GM21723 (cell line): ENCODE results near the gene POLR1E.
"Not testable (repeated sequence)": the region's sequence is repeated elsewhere in the genome, so short reads cannot be mapped to it uniquely, and the experiment has no call there.

ENCODE experiments used
- ATAC-seq: cut with Tn5 transposase; IDR thresholded peaks from one replicate; pipeline ENCODE4 v1.9.1; 2021; ENCODE audit warnings: mild to moderate bottlenecking, moderate library complexity; ENCODE audit not compliant: unreplicated experiment

The POLR1E gene

DNA sequence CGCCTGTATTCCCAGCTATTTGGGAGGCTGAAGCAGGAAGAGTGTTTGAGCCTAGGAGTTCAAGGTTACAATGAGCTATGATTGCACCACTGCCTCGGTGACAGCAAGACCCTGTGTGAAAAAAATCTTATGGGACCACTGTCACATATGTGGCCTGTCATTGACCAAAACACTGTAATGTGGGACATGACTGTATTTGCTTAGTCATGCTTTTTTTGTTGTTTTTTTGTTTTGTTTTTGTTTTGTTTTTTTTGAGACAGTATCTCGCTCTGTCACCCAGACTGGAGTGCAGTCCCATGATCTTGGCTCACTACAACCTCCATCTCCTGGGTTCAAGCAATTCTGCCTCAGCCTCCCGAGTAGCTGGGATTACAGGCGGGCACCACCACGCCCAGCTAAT, 13.5 kb downstream of the POLR1E start:
- ATAC-seq, result no peak

DNA sequence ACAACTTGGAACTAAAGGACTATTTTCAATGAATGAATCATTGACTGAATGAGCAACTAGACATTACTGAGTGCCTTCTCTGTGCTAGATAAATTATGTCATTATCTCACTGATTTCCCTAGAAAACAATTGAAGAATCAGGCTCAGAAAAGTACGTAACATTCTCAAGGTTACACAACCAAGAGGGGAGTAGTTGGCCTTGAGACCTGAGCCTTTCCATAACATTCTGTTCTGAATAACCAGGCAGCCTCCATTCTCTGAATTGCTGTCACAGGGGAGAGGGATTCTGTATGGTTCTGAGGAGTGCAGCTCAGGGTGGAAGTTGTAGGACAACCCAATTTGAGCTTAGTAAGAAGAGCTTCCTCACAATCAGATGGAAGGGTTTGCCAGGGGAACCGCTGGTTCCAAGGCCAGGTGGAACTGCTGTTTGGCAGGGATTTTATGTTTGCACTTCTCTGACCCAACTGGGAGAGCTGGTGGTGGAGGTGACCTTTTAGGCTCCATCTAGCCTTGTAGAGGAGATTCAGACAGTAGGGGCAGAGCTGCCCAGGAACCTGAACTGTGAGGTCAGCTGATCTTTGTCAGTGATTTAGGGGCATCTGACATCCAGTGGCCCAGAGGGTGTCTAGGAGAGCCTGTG, 16.3 kb downstream of the POLR1E start:
- no peak for ATAC-seq

DNA sequence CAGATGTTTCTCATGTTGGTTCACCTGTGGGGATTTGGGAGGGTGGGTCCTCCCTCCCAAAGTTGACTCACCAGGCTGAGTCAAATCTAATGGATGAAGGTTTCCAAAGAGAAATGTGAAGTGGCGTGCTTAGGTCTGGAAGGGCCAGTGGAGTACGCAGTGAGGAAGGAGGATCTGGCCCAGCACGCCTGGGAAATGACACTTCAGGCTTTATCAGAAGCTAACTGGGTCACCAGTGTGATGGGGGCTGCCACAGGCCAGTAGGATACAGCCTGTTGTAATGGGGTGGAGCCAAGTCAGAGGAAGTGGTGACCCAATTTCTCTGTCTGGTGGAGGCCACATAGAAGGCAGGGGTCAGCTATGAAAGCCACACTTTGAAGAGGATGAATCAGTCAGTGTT, 18.0 kb downstream of the POLR1E start:
- no peak for ATAC-seq

DNA sequence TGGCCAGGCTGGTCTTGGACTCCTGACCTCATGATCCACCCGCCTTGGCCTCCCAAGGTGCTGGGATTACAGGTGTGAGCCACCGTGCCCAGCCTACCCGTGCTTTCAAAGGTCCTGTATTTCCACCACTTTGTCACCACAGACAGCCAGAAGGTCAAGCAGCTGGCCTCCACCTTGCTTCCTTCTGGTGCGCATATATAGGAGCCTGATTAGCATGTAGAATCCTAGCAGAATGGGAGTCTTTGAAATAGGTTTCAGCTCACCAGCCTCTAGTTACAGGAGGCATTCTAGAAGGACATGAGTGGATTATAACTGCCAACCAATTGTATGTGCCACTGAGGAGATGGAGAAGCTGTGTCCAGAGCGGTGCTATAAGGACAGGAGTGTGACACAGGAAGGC, 18.9 kb downstream of the POLR1E start:
- no peak for ATAC-seq

DNA sequence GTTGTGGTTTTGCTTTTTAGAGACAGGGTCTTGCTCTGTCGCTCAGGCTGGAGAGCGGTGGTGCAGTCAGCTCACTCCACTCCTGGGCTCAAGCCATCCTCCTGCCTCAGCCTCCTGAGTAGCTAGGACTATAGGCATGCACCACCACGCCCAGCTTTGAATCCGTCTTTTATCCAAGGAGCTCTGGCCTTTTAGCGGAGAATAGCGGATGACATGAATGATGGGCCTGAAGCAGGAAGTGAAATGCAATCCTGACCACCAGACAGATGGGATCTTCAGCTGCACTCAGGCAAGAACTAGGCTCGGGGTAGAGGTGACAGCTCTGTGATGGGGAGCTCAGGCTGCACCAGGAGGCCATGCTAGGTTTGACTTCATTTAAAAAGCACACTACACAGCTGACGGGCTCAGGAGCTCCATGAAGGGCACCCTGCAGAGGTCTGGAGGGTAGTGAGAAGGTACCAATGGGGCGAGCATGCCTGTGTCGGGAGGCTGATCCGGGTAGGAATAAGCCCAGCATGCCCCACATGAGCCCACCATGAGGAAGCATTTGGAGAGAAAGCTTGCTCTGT, 21.9 kb downstream of the POLR1E start:
- ATAC-seq, result no peak

DNA sequence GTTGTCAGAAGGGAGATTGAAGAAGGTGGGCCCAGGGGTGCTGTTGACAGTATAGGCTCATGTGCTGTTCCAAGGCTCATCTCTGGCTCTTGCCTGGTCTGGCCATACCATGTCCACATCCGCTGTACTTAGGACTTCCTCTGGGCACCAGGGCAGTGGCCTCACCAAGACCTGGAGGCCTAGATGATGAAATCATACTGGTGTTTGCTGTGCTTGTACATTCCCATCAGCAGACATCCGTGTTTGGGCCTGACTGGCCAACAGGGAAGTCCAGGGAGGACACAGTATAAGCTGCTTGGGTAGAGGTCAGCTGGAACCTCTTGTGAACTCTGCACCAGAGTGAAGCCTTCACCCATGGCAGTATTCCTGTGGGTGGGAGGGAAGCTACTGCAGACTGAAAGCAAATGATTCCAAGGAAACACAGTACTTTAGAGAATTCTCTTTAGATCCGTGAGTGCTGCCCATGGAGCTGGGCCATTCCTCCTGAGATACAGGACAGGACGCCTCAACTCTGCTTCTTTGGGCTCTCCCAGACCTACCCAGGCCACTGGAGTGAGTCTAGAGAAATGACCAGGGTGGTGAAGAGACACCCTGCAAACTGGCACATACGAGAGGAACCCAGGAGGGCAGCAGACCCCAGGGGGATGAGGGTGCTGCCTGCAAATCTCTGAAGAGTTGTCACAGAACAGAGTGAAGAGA, 22.5 kb downstream of the POLR1E start:
- no peak for ATAC-seq

DNA sequence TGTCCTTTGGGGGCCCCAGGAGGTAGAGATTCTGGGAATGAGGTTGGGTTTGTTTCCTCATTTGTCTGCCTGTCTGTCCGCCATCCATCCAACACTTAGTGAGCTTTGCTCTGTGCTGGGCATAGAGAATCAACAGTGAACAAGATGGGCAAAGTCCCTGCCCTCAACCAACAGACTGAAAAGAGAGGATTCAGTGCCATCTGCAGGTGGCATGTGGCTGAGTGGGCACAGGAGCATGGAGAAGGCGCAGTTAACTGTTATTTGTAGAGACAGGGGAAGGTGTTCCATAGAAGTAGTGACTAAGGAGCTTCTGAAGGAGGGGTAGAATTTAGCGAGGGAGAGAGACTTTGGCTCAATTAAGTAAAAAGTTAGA, 23.1 kb downstream of the POLR1E start:
- no peak for ATAC-seq

DNA sequence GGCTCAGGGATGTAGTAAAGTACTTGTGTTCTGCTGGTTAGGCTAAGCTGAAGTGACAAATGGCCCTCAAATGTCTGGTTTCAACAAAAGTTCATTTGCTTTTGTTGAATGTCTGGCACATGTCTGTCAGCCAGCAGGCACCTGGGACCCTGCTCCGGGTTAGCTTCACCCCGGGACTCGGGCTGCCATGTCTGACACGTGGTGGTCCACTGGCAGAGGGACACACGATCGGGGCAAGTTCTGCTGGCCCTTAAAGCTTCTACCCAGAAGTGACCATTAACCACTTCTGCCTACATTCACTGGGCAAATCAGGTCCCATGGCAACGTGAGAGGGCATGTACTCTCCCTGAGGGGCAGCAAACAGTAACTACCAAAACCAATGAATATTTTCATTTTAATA, 23.8 kb downstream of the POLR1E start:
- ATAC-seq, result no peak

DNA sequence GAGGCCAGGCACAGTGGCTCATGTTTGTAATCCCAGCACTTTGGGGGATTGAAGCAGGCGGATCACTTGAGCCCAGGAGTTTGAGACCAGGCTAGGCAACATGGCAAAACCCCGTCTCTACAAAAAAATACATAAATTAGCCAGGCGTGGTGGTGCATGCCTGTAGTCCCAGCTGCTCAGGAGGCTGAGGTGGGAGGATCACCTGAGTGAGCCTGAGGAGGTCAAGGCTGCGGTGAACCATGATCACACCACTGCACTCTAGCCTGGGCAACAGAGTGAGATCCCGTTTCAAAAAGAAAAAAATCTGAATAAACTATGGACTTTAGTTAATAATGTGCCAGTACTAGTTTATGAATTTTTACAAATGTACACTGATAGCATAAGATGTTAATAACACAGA, 24.3 kb downstream of the POLR1E start:
- not testable (repeated sequence) for ATAC-seq

DNA sequence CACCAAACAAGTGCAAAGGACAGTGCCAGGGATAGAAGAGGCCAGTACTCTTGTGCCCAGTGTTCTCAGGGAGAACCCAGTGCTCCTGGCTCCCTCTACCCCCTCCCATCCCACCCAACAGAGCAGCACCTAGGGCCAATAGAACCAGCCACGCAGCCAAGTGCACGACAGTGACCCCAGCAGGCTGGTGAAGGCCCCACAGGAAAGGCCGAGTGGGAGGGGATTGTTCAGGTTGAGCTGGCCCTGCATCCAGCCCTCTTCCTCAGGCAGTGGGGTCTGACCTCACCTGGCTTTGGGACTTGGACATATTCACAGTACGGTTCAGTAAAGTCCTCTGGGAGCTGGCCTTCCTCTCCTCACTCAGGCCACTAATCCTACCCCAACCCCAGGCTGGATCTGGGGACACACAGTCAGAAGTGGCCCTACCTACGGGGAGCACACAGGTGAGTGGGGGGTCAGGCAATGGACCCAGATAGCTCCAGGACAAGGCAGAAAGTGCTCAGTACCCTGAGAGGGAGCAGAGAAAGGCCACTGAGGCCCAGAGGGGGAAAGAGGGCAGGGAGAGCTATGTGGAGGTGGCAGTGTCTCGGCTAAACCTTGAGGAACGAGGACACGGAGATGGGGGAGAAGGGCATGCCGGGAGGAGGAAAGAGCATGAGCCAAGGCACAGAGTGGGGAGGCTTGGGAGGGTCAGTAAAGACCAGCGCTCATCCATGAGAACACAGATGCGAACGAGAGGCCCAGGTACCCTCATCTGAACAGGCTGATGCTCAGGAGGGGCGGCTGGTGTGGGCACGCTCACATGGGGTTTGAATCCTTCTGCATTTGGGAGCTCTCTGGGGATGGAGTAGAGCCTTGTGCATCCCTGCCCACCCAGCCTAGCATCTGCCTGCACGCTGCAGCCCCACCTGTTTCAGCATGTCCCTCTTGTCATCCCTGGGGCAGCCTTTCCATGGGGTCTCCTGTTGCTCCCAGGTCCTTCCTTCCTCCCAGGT, 25.6 kb downstream of the POLR1E start:
- ATAC-seq, result no peak

DNA sequence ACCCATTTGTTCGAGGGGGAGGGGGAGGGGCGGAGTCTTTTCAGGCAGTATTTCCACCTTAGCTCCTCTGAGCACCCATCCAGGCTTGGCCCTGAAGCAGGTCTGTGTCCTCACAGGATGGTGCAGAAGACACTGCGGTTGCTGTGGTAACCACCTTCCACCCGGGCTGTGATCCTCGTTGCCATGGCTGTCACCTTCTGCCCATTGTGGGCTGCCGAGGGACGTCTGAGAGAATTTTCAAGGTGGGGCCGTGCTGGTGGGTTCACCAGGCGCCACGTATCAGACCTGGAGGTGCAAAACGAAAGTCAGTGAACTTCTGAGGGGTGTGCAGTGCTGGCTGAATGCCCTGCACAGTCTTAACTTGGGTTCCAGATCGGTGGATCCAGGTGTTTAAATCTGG, 26.7 kb downstream of the POLR1E start:
- ATAC-seq, result no peak

DNA sequence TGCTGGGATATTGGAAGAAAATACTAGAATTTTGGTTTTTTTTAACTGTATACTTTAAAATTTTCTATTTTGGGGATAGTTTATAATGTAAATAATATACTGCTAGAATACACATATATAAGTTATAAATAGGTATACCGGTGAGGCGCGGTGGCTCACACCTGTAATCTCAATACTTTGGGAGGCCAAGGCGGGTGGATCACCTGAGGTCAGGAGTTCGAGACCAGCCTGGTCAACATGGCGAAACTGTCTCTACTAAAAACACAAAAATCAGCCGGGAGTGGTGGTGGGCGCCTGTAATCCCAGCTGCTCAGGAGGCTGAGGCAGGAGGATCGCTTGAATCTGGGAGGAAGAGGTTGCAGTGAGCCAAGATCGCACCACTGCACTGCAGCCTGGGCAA, 28.7 kb downstream of the POLR1E start:
- not testable (repeated sequence) for ATAC-seq

DNA sequence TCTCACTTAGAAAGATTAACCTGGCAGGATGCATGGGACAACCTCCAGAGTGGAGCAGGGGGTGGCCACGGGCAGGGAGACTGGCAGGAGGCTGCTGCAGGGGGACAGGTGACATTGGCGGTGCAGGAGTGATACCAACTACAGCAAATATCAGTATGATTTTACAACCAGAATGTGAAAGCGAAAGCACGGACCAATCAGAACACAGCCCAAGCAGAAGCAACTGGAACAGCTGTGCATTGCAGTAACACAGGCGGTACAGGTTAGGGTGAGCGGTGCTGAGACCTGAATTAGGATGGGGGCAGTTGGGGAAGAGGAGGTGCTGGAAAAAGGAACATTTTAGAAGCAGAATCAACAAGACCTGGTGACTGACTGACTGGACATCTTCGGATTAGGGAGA, 29.3 kb downstream of the POLR1E start:
- no peak for ATAC-seq

DNA sequence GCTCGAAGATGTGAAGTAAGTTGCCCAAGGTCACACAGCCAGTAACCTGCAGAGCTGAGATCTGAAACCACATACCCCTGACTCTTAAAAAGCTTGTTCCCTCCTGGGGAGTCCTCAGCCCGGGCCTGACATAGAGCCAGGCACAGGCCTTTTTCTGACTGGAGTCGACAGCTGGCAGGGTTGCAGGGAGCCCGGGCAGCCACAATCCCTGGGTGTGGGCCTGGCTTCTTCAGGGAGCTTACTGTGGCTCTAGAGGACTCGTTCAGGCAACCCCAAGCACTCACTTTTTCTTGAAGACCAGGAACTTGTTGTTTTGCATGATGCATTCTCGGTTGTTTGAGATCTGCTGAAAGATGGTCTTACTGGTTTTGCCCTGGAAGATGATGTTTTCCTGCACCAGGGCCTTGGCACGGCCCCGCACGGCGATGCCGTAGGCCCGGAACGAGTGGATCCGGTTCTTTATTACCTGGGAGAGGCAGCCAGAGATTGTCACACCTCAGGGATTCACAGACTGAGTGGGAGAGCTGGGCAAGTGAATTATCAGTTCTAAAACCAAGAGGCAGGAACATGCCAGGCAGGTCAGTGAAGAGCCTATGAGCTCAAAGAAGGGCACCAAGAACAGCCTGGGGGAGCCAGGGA, 30.0 kb downstream of the POLR1E start:
- no peak for ATAC-seq

DNA sequence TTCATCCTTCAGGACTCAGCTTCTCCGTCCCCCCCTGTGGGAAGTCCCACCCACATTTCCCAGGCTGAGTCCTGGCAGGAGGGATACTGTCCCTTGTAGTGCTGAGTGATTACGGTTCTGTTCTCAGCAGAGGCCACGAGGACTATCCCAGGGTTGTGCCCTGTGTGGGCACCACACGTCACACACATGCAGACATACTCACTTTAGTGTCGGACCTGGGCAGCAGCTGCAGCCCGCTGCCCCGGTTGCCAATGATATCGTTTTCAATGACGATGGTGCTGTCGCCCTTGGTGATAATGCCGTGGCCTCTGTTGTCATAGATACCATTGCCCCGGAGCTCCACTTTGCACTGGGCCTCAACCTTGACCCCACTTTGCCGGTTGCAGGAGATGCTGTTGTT, 32.2 kb downstream of the POLR1E start:
- ATAC-seq, result no peak

DNA sequence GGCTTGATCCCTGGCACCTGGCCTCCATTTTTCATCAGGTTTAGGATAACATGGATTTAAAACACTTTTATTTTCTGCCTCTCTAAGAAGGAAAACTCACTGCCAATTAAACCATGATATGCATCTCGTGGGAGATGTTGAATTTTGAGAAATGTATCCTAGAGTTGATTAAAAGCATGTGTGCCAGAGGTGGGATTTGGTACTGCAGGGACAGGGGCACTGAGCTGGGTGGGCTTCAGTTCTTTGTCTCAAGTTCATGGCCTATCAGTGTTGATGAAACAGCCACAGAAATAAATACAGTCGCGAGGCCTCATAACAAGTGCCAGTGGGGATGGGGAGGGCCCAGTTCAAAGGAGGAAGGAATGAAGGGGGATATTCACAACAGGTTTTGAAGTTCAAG, 34.9 kb downstream of the POLR1E start:
- no peak for ATAC-seq

DNA sequence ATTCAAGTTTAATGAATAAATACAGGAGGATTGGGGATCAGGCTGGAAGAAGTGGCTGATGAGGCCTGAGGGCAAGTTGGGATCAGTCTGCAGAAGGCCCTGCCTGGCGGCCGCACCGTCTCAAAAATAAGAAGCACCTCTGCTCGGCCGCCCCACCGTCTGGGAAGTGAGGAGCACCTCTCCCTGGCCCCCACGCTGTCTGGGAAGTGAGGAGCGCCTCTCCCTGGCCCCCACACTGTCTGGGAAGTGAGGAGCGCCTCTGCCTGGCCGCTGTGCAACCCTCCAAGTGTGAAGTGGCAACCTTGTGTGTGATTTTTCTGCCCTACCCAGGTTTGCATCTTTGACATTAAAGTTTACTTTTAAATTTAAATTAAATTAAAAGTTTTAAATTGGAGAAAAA, 35.4 kb downstream of the POLR1E start:
- no peak for ATAC-seq

DNA sequence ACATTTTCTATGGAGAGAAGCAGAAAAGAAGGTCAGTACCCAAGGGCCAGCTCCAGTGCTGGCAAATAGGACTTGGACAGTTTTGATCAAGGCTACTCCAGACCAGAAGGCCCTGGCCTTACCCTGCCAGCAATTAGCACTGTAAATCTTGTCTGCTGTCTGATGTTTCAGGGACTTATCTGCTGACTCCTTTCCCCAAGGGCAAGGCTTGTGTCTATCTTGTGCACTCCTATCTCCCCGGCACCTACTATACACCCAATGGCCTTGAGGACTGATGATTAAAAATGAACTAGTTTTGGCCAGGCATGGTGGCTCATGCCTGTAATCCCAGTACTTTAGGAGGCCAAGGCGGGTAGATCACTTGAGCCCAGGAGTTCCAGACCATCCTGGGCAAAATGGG, 37.2 kb downstream of the POLR1E start:
- no peak for ATAC-seq

DNA sequence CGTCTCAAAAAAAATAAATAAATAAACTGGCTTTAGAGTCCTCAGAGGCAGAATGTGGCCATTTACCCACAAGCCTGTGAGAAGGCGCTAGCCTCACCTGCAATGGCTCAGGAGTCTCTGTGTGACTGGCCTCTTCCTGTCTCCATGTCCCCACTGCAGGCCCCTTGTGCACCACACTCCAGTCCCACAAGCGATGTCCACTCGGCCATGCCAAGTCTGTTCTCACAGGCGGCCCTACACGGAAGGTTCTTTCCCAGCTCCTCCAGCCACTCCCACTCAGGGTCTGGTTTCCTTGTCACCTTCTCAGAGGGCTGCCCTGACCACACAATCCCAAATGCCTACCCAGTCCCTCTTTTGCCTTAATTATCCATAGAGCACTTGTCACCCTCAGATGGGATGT, 38.2 kb downstream of the POLR1E start:
- no peak for ATAC-seq

DNA sequence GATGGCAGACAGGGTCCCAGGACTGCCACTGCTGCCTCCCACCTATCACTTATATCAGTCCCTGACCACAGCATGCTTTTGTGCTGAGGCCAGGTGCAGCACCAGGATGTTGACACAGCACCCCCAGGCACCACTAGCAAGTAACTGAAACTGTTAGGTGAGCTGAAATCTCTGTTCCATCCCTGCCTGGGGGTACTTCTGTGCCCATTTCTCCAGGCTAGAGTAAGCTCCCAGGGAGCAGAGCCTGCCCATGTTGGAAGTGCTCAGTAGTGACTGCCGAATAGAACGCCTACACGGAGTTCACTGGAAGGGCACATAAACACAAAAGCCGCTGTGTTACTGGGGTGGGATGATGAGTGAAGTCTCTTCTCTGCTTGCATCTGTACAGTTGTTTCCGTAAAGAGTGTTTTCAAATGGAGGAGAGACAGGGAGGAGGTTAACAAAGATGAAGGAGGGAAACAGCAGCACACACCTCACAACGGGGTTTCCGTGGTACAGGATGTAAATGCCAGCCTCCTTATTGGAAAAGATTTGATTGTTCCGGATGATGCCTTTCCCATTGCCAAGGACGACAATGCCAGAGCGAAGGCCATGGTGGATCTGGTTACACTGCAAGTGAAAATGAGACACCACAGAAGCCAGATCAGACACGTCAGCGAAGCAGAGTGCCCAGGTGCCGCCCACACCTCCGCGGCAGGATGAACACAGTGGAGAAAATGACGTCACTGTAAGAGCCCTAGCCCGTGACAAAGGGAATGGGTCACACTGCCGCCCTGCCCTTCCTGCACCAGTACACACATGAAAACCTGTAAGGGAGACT, 43.1 kb downstream of the POLR1E start:
- ATAC-seq, result peak; percentile 67
